ENCODE measurements around the gene MRFAP1L1. TPM values are rescaled to one million over a fixed set of nuclear protein-coding genes. Genes with fewer than 3 reads are reported as not detected.

The MRFAP1L1 gene
- total RNA-seq, 1 experiment from 2014 or later: 57.7 TPM

DNA sequence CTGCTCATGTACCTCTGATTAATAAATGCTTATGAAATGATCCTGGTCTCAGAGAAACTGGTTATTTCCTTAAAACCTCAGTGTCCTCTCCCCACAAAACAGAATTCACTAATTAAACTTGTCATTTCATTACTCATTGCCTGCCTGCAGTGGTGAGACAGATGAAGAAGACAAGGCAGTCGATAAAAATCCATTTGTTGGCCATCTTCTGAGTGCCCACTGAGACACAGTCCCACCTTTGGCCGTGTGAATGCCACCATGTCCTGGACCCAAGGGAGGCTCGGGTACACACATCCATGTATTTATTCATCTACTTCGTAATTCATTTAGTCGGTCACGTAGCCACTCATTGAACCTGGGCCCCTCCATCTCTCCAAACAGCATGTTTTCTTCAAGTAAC, 12.5 kb downstream of the MRFAP1L1 start:
- H3K4me1 ChIP-seq (ENCODE audit: insufficient read depth, low read length): no peaks in the 10 kb centered on the region
- no peak overlapping the region for H2BK15ac ChIP-seq (ENCODE audit: low read depth, low read length)
- H2BK20ac ChIP-seq (ENCODE audit: low read depth, low read length, poor library complexity, severe bottlenecking): no peak overlapping the region
- H3K27me3 Mint-ChIP-seq (ENCODE audit: low read depth): no peaks in the 10 kb centered on the region
- no peak overlapping the region for H3K23ac ChIP-seq (ENCODE audit: insufficient read length, low read depth, low read length)
- peaks cover 0 to 12% of the 10 kb centered on the region in 2 experiments; a peak in 2 of 4 replicates for H3K4me1 Mint-ChIP-seq
- H2AFZ ChIP-seq (ENCODE audit: low read length): no peak overlapping the region
- no peak overlapping the region for H4K5ac ChIP-seq (ENCODE audit: insufficient read length, low read depth, low read length)
- no peak overlapping the region for H2AK5ac ChIP-seq (ENCODE audit: insufficient read length, low read length)
- no peak overlapping the region for H3K18ac ChIP-seq (ENCODE audit: insufficient read length, low read depth, low read length)
- H4K91ac ChIP-seq (ENCODE audit: insufficient read length, low read depth, low read length): no peak overlapping the region
- no peak overlapping the region for H3K14ac ChIP-seq (ENCODE audit: insufficient read depth, low read length)
- TF ChIP-seq CTCF (conservative IDR thresholded peaks at IDR 0.05): no peak
- no peak overlapping the region for H4K8ac ChIP-seq (replicated peaks; ENCODE audit: insufficient read length, low read depth, low read length)
- H3K9me3 Mint-ChIP-seq: no peaks in the 10 kb centered on the region
- no peaks in the 10 kb centered on the region for H3K27me3 ChIP-seq (ENCODE audit: insufficient read depth, low read length)
- no peaks in the 10 kb centered on the region for H4K20me1 ChIP-seq (ENCODE audit: control insufficient read depth, insufficient read depth, insufficient read length)
- no peak overlapping the region for H2BK12ac ChIP-seq (ENCODE audit: insufficient read length, low read depth, low read length)
- no peak overlapping the region for H3T11ph ChIP-seq (ENCODE audit: low read length)
- H3K27ac ChIP-seq (ENCODE audit: insufficient read length, low read depth, low read length): no peak overlapping the region
- H3K36me3 Mint-ChIP-seq (ENCODE audit: insufficient read depth in 1 of 3, low read depth in 3 of 3): peaks cover 0 to 10% (median 8%) of the 10 kb centered on the region in 3 experiments; a peak in 5 of 7 replicates
- WGBS (ENCODE audit: extremely low coverage, insufficient read length, low lambda C conversion rate): no CpG with 5 or more reads among the region's 6 CpGs
- H3K27ac Mint-ChIP-seq: no peak overlapping the region; a peak in 1 of 7 replicates
- no peak overlapping the region for H3K4ac ChIP-seq (ENCODE audit: low read depth, low read length)
- H3K79me2 ChIP-seq (ENCODE audit: insufficient read depth, low read length): no peaks in the 10 kb centered on the region
- H3K56ac ChIP-seq (ENCODE audit: insufficient read length, low read depth, low read length): no peak overlapping the region
- H3K79me1 ChIP-seq (ENCODE audit: insufficient read depth, low read depth, low read length, poor library complexity, severe bottlenecking): no peaks in the 10 kb centered on the region
- H3K9ac ChIP-seq (ENCODE audit: extremely low read depth, insufficient read length, low read length): no peak overlapping the region
- H3K23me2 ChIP-seq (ENCODE audit: insufficient read length, low read depth, low read length, poor library complexity, severe bottlenecking): no peaks in the 10 kb centered on the region
- H2BK120ac ChIP-seq (ENCODE audit: low read depth, low read length, poor library complexity, severe bottlenecking): no peak overlapping the region
- H3K9me3 ChIP-seq (ENCODE audit: control insufficient read depth, low read depth, low read length): no peaks in the 10 kb centered on the region
- no peak for DNase-seq
- no peak overlapping the region for H3K4me2 ChIP-seq (ENCODE audit: insufficient read depth, insufficient read length, low read length)
- no peak overlapping the region for H3K4me3 Mint-ChIP-seq
- no peak overlapping the region for H2BK5ac ChIP-seq (ENCODE audit: insufficient read length, low read length)
